Esophagus muscularis mucosa (tissue), 4 donors: ENCODE data around the gene FGFRL1.

Source experiments
- EP300 ChIP-seq: sonication (generic); formaldehyde crosslinking; IDR thresholded peaks from one replicate; pipeline ENCODE4 v1.6.1; 2017; ENCODE audit warnings: antibody characterized with exemption
- POLR2A ChIP-seq: fragments of 450-650 bp; IDR thresholded peaks from one replicate; pipeline ENCODE4 v1.6.1; 2017; ENCODE audit warnings: antibody characterized with exemption, moderate library complexity, mild to moderate bottlenecking, low read depth
- POLR2AphosphoS5 ChIP-seq, 2 donors: sonication (generic); formaldehyde crosslinking; IDR thresholded peaks; one replicate each; pipeline ENCODE4 v1.6.1; 2017; ENCODE audit warnings: antibody characterized with exemption in 2 of 2
- TF ChIP-seq, protein P1 (sequence below), 3 experiments: fragments of 200-600 bp in 2 of 3; fragments of 450-650 bp in 1 of 3; sonication (generic) in 2 of 3; IDR thresholded peaks; one replicate each; pipeline ENCODE4 v1.5.1; 2017 to 2019; ENCODE audit warnings: antibody characterized with exemption in 3 of 3, mild to moderate bottlenecking in 2 of 3, moderate library complexity in 1 of 3

DNA sequence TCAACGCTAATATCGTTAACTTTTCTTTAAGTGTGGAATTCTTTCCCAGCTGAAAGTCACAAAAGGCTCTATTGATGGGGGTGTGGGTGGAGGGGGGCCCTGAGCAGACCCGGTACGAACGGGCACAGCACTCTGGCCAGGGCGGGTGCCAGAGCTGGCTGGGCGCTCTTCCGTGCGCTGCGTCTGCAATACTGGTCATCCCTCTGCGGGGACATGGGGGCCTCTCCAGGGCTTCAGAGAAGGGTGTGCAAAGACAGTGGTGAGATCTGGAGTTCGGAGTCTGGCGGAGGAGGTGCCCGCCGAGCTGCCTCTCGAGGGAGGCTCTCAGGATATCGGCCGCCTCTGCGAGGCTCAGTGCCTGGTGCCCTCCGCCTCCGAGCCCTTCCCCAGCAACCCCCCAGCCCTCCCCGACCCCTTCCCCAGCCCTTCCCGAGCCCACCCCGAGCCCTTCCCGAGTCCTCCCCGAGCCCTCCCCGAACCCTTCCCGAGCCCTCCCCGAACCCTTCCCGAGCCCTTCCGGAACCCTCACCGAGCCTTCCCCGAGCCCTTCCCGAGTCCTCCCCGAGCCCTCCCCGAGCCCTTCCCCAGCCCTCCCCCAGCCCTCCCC is 34.3 kb downstream of the FGFRL1 start:
- TF ChIP-seq, protein P1, sequence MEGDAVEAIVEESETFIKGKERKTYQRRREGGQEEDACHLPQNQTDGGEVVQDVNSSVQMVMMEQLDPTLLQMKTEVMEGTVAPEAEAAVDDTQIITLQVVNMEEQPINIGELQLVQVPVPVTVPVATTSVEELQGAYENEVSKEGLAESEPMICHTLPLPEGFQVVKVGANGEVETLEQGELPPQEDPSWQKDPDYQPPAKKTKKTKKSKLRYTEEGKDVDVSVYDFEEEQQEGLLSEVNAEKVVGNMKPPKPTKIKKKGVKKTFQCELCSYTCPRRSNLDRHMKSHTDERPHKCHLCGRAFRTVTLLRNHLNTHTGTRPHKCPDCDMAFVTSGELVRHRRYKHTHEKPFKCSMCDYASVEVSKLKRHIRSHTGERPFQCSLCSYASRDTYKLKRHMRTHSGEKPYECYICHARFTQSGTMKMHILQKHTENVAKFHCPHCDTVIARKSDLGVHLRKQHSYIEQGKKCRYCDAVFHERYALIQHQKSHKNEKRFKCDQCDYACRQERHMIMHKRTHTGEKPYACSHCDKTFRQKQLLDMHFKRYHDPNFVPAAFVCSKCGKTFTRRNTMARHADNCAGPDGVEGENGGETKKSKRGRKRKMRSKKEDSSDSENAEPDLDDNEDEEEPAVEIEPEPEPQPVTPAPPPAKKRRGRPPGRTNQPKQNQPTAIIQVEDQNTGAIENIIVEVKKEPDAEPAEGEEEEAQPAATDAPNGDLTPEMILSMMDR (IDR thresholded peaks at IDR 0.05), result no peak
- no peak for TF ChIP-seq POLR2A
- TF ChIP-seq POLR2AphosphoS5 (IDR thresholded peaks at IDR 0.05), result no peak
- no peak for TF ChIP-seq EP300
